Coronary artery (tissue), 2 donors: ENCODE measurements around the gene VPS37C.

ENCODE experiments used
- DNase-seq: peaks from one replicate; pipeline ENCODE4 v3.0.0-alpha.2; 2017; ENCODE audit warnings: low spot score
- H3K27ac ChIP-seq, 2 donors: fragments of 200-600 bp; sonication (generic); one replicate each; pipeline ENCODE4 v1.5.1; 2016 to 2019
- H3K4me3 ChIP-seq: fragments of 200-600 bp; sonication (generic); 2 replicates; pipeline ENCODE4 v1.5.1; 2016; ENCODE audit warnings: mild to moderate bottlenecking, moderate library complexity
- TF ChIP-seq, protein P1 (sequence below): fragments of 200-600 bp; sonication (generic); IDR thresholded peaks from one replicate; pipeline ENCODE4 v1.5.1; 2019; ENCODE audit warnings: antibody characterized with exemption

The VPS37C gene

GRCh38 chr11:61164606-61165424 is 3.6 kb upstream of the VPS37C start:
- Histone ChIP-seq H3K27ac (peak overlapping the region in 1 of 2 donors; percentile 54), H3K4me3 (no peak overlapping the region)
- no peak for DNase-seq
- TF ChIP-seq, protein P1, sequence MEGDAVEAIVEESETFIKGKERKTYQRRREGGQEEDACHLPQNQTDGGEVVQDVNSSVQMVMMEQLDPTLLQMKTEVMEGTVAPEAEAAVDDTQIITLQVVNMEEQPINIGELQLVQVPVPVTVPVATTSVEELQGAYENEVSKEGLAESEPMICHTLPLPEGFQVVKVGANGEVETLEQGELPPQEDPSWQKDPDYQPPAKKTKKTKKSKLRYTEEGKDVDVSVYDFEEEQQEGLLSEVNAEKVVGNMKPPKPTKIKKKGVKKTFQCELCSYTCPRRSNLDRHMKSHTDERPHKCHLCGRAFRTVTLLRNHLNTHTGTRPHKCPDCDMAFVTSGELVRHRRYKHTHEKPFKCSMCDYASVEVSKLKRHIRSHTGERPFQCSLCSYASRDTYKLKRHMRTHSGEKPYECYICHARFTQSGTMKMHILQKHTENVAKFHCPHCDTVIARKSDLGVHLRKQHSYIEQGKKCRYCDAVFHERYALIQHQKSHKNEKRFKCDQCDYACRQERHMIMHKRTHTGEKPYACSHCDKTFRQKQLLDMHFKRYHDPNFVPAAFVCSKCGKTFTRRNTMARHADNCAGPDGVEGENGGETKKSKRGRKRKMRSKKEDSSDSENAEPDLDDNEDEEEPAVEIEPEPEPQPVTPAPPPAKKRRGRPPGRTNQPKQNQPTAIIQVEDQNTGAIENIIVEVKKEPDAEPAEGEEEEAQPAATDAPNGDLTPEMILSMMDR: no peak

DNA sequence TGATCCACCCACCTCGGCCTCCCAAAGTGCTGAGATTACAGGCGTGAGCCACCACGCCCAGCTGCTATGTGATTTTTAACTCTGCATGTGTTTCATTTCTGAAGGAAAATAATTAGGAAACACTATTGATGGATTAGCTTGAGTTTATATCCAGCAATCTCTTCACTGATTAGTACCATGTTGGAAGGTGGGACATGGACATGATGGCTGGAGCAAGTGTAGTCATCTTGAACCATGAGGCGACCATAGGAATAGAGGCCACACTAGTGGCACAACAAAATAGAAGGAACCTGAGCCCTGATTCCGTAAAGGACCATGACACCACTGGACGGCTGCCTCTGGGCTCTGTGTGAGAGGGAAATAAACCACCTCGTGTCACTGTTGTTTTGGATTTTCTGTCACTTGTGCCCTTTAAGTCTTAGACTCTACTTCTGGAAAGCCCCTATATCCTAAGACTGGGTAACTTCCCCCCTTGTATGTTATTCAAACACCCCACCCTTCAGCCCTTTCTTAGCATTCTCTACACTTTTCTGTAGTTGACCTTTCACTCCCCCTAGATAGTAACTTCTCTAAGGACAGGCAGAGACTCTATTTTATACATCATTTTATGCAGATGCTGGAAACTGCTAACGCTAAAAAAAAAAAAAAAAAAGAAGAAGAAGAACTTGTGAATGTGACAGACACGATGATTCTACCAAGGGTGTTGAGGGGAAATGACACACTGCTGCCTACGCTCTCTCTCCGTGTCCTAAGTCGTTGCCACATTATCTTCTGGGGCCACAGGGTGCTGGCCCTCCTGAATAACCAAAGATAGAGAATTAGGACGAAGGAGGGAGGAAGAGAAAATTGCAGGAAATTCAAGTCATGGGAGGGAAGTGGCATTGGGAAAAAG is 2.7 kb upstream of the VPS37C start:
- Histone ChIP-seq H3K4me3 (no peak overlapping the region), H3K27ac (peak overlapping the region in 1 of 2 donors; percentile 54)
- TF ChIP-seq, protein P1: no peak
- DNase-seq: no peak

DNA sequence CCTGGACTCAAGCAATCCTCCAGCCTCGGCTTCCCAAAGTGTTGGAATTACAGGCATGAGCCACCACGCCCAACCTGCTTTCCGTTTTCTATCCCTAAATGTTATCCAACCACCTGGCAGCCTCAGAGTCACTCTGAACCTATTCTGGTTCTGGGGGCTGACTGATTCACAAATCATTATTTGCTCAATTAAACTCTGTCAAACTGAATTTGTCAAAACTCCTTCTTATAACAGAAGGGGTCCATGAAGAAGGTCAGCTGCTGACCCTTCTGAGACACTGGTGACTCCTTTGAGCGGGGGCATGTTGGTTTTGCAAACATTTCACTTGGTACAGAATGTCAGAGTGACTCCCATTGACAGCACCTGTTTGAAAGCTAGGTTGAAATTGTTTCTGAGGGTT is 1.8 kb upstream of the VPS37C start:
- TF ChIP-seq, protein P1: no peak
- Histone ChIP-seq H3K4me3 (no peak overlapping the region), H3K27ac (no peak overlapping the region)
- no peak for DNase-seq

DNA sequence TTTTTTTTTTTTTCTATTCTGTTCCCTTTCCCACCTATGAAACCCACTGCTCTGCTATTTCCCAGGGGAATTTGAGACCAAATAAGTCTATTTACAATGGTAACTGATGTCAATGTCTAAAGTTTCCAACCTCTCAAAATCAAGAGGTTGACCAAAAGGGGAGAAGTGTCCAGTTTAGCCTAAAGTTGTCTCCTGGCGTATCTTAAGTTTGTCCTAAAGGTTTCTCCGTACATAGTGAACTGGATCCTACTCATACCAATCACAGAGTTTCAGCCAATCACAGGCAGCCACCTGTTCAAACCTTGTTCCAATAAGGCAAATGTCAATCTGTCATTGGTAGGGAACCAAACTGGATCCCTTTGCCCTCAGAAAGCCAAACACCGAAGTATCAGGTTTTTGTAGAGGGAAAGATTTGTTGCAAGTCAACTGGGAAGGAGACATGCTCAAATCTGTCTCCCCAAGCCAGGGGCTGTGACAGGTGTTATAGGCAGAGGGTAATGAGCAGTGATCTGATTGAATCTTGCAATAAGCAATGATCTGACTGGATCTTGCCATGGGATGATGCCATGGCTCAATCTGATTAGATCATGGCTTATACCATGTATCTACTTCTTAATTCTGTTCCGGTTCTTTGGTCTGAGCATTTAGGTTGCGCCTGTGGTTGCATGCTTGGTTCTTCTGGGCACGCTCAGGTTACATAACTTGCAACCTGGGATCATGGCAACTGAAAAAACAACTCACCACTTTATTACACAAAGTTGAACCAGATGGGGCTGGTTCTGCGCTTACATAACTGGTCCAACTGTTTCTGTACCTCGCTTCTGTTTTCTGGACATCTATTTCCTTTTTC is 1.1 kb upstream of the VPS37C start:
- peak overlapping the region; percentile 98 to 99 for H3K27ac ChIP-seq
- TF ChIP-seq, protein P1: no peak
- H3K4me3 ChIP-seq: peak overlapping the region; percentile 93
- no peak for DNase-seq

GRCh38 chr11:61160487-61161189 is 588 bp downstream of the VPS37C start:
- DNase-seq: no peak
- Histone ChIP-seq H3K4me3 (peak overlapping the region; percentile 93), H3K27ac (peak overlapping the region; percentile 98 to 99)
- TF ChIP-seq, protein P1: no peak

- Histone ChIP-seq H3K4me3 (peak overlapping the region; percentile 14), H3K27ac (peak overlapping the region; percentile 53 to 54)
- DNase-seq: no peak
- TF ChIP-seq, protein P1: no peak
Observed at GRCh38 chr11:61158691-61159381, 2.4 kb downstream of the VPS37C start.
